GM19328 (cell line): Measurements from ENCODE around the gene NYNRIN.

ENCODE experiments used
- ATAC-seq: cut with Tn5 transposase; IDR thresholded peaks from one replicate; pipeline ENCODE4 v1.9.1; 2021; ENCODE audit warnings: mild to moderate bottlenecking, moderate library complexity; ENCODE audit not compliant: unreplicated experiment

Gene NYNRIN

DNA sequence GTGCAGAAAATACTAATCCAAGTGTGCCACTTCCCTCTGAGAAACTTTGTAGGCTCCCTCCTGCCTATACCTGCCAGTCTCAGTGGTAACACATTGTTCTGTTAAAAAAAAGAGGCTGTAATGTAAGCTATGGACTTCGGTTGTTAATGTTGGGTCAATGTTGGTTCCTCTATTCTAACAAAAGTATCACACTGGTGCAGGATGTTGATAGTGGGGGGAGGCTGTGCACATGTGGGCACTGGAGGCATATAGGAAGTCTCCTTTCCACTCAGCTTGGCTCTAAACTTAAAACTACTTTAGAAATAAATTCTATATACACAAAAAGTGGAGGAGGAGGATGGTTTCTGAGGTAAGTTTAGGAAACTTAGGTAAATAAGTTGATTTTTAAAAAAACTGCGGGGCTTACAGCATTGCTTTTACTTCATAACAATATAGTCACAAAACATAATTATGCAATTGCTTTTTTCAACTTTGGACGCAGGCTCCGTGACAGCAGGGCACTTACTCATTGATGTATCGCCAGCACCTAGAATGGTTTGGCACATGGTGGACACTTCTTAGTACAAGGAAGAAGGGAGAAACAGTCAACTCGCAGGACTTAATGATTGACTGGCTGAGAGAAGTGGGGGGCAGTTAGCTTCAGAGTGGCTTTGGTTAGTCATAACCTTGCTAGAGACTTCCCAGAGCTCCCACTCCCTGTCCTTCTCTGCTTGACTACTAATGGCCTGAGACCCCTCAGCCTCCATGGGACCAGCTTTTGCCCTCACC, 7.9 kb upstream of the NYNRIN start:
- ATAC-seq: no peak

DNA sequence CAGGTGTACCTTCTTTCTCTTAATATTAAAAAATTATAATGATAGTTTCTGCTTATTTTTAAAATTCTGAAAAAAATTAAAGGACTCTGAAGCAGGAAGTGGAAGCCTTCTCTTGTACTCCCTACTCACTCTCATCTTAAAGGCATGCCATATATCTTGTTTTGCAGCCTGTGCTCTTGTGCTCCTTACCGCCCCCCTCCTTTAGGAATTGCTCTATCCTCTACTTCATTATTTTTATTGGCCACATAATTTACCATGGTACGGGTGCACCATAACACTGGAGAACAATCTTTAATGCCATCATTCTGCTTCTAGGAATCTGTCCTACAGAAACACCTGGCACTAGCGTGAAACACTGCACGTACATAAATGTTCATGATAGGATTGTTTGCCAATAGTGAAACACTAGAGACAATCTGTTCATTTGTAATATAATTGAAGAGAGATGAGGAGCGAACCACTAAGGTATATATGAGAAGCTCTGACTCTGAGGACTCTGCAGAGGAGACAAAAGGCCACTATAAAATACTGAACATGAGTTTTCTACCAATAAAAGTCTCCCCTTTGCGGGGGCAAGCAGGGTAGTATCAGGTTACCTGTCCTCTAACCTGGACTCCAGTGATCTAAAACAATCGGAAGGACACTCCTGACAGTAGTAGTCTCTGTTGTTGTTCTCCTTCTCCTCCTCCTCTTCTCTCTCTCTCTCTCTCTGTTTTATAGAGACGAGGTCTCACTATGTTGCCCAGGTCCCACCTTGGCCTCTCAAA, 6.3 kb upstream of the NYNRIN start:
- no peak for ATAC-seq

DNA sequence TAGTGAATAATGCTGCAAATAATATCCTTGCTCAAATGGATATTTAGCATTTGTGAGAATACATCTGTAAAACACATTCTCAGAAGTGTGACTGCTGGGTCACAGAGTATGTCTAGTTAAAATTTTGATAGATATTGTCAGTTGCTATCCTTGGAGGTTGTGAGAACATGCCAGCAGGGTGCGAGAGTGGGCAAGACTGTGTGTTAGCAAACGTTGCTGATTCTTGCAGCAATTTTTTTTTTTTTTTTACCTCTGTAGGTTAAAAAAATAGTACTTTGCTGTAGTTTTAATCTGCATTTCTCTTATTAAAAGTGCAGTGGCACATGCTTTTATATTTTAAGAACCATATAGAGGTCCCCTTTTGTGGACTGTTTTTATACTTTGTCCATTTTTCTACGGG, 4.5 kb upstream of the NYNRIN start:
- no peak for ATAC-seq

DNA sequence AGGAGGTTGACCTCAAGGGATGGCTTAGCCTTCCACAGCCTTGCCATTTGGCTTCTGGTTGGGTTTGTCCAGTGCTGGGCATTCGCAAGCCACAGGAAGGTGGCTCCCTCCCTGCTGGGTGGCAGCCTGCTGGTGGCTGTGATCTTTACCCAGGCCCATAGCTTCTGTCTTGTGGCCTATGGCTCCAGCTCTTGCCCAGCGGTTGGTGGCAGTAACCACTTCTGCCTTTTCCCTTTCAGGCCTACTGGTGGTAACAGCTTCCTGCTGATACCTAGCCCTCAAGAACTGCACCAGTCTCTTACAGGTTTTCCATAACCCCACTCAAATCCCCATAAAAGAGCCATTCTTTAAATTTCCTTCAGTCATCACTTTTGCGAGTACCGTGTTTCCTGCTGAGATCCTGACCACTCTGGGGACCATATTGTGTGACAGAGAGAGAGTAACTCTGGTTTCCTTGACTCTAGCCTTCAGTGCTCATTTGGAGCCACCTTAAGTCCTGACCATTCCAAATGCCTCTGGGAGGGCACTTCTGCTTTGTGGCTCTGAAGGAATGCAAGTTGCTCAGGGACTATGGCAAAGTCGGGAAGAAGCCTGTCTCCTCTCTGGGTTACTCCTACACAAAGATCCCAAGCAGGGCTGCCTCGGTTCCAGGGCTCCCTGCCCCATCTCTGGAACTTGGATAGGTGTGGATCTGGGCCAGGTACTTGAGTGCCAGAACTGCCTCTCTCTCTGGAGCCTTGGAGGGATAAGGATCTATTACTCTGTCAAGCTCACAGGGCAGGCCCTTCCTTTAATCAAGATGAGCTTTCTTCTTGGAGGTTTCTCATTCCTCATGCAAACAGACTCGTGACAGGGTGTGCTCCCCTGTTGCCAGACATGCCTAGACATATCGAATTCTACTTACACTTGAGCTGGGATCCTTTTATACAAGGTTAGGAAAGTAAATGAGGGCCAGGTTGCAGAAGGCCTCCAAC, 2.9 kb upstream of the NYNRIN start:
- no peak for ATAC-seq

DNA sequence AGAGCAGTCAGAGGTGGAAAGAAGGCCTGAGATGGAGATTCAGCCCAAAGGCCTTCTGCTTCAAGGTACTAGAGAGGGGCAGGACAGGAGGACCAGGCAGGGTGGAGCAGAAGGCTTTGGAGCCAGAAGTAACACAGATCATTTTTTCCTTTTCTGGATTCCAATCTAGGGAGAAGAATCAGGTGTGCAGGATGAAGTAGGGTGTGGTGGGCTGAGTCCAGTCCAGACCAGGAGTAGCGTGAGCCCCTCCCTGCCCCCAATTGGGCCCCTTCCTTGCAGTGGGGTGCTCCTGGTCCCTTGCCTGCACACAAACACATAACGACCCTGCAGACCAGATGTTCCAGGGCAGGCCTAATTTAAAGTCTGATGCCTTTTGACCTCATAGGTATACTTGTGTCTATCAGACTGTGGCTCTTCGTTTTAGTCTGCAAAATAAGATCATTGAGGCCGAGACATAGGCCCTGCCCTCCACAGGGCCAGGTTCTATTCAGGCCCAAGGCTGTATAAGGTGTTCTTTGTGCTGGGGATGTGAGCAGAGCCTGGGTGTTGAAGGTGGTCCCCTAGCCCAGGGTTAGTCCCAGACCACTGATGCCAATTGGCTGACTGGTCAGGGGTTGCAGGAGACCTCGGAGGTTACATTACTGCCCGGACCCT, 1.0 kb upstream of the NYNRIN start:
- ATAC-seq: no peak

DNA sequence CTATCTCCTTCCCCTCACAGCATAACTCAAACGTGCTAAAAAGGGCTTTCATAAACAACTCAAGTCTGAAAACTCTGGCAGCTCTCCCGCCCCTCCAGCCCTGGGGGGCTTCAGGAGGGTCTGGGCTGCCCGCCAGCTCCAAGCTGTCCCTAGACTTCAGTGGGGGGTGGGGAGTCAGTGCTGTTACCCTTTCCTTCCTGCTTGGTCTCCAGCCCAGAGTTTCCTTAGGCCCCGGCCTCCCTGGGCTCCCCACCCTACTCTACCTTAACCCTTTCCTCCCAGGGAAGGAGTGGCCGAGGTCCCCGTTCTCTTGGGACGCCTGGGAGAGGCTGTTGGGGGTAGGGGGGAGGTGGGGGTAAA, 530 bp upstream of the NYNRIN start:
- no peak for ATAC-seq

DNA sequence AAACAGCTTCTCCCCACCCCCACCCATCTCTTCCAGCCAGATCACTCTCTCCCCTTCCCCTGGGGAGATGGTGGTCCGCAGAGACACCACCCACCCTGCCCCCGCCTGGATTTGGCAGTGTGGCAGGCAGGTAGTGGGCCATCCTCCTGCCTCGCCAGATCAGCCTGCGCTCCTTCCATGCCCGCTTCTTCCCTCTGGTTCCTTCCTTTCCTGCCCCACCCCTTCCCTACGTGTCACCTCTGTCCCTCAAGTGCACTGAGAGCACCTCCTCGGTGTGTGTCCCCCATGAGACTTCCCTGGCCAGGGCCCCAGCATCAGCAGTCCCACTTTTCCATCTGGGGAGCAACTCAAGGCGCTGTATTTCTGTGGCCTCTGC, 632 bp downstream of the NYNRIN start:
- no peak for ATAC-seq

DNA sequence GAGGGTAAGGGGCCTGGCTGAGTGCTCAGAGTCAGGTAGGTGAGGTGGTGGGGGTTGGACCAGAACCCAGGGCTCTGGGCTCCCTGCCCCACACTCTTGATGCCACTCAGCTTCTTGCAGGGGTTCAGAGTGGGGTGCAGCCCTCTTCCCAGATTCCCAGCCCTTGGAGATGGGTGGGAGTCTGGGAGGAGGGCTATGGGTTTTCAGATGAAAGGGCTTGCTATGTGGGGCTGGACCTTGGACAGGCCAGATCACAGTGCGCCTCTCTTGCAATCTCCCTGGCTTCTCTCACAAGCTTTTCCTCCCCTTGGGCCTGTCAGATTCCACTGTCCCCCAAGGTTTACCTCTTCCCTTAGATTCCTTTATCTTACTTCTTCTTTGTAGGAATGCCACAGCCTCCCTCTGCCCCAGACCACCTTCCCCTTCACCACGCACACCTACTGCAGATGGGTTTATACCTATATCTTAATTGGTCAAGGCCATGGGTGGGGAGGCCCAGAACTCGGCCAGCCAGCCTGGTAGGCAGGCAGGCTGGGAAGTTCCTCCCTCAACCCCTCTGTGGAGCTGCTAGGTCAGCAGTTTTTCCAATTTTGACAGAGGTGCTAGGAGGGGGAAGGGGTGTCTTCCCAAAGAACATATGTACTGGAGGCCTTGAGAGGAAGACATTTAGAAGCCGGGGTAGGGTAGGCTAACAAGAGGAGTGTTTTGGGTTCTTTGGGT, 1.4 kb downstream of the NYNRIN start:
- no peak for ATAC-seq

DNA sequence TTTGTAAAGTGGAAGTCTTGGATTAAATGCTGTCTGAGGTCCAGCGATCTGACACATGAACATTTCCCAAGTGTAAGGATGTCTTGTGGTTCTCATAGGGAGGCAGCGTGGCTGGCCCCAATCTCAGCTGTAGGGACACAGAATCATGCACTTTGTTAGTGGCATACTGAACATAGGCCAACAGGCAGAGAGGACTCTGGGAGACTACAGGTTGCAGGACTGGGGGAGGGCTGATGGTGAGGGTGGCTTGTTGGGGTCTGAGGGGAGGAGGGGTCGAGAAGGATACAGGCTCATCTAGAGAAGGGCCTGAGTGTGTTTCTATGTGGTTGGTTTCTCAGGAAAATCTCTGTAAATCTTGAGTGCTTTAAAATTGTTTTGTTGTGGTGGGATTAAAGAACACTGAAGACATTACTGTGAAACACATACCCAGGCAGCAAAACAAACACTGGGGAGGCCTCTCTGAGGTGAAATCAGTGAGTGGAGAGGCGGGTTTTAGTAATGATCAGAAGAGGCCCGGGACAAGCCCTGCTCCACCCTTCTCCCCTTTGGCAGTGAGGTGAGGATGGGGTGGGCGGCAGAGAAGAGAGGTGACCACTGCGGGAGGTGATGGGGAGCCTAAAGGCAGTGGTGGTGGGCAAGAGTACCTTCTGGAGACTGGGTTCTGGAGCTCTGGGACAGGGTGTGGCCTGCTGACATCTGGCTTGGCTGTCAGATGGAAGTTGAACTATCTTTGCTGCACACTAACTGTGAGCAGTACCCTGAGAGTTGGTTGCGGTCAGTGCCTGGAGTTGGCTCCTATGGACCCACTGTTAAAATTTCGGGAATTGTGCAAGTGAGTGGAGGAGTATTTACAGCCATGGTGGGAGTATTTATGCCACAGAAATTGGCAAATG, 3.3 kb downstream of the NYNRIN start:
- no peak for ATAC-seq

DNA sequence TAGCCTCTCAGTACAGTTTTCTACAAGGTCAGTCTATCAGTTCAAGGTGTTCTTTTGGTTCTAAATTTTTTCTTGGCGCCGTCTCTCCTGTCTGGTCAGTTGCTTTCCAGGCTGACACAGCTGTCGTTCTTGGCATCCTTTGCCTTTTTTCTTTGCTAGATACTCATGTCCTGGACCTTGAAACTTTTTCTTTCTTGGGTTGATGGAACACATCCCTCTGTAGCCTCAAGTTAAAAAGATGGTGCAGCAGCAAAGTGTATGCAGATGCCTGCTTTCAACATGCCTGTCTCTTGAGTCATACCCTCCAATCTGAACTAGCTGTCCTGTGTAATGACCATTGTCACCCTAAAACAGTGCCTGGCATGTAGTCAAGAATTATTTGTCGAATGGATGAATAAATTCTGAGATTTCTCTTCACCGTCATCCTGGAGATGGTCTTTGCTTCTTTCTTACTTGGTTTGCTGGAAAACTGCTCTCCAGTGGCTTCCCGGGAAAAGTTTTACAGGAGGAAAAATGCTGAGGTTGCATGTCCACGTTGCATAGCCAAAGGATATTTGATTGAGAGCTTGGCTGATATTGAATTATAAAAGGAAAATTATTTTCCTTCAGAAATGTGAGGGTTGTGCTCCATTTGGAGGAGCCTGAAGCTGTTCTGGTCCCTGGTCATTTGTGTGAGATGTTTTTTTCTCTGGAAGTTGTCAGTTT, 4.6 kb downstream of the NYNRIN start:
- ATAC-seq: no peak

DNA sequence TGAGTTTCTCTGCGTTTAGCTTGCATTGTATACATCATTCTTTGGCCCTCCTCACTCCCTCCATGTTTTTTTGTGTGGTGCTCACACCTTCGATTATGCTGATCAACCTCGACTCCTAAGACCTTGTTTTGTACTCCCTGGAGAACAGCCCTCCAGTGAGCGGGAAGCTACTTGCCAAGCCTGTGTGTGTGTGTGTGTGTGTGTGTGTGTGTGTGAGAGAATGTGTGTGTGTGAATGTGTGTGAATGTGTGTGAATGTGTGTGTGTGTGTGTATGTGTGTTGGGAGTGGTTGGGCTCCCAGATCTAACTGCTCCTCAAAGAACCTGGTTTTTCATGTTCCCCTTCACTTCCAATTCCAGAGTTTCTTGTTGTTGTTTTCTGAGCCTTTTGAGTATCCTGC, 6.0 kb downstream of the NYNRIN start:
- no peak for ATAC-seq

DNA sequence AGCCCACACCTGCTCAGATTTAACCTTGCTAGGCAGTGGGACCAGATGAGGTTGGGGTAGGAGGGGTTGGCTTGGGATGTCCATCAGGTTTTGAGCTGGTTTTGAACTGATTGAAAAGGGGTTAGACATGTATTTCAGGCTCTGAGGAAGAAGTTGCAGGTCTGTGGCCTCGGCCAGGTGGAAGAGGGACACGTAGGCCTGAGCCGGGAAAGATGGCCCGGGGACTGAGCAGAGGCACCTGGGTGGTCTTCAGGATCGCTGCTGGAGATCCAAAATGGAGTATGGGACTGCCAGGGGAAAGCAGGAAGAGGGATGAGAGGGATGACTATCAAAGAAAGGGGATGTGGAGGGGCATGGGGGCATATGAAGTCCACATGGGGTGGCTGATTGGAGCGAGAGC, 7.6 kb downstream of the NYNRIN start:
- no peak for ATAC-seq

DNA sequence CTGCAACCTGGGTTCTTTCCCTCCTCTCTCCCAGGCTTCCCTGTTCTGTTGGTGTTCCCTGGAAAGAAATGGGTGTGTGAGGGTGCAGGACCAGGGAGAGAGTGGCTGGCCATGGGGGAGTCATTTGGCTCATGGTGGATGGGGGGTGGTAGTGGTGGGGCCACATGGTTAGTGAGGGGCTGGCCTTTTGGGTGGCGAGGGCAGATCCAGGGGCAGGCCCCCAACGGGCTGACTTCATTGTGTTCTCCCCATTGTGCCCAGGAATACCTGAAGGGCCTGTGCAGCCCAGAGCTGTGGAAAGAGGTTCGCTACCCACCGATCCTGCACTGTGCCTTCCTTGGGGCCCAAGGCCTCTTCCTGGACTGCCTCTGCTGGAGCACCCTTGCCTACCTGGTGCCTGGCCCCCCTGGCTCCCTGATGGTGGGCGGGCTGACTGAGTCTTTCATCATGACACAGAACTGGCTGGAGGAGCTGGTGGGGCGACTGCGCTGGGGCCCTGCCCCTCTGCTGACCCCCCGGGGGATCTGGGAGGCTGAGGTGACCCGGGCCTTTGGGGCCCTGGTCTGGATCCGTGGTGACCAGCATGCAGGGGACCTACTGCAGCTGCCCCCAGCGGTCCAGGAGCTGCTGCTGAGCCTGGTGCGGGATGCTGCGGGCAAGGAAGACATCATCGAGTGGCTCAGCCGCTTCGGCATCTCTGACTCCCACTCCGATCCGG, 9.0 kb downstream of the NYNRIN start:
- no peak for ATAC-seq

DNA sequence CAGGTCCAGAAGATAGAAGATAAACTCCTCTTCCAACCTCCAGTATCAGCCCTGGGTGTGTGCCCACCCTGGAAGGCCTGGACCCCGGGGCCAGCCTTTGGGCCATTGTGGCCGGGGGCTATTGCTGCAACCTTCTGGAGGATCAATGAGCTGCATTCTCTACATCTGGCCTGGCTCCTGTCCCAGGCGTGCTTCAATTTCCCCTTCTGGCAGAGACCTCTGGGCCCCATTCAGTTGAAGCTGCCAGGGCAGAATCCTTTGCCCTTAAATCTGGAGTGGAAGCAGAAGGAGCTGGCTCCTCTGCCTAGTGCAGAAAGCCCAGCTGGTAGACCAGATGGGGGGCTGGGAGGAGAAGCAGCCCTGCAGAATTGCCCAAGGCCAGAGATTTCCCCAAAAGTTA, 10.0 kb downstream of the NYNRIN start:
- no peak for ATAC-seq

DNA sequence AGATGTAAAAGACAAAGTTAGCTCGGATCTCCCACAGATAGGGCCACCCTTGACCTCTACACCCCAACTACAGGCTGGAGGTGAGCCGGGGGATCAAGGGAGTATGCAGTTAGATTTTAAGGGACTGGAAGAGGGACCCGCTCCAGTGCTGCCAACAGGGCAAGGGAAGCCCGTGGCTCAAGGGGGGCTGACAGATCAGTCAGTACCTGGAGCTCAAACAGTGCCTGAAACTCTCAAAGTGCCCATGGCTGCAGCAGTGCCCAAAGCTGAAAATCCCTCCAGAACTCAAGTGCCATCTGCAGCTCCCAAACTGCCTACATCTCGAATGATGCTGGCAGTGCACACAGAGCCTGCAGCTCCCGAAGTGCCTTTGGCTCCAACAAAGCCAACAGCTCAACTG, 10.4 kb downstream of the NYNRIN start:
- no peak for ATAC-seq

DNA sequence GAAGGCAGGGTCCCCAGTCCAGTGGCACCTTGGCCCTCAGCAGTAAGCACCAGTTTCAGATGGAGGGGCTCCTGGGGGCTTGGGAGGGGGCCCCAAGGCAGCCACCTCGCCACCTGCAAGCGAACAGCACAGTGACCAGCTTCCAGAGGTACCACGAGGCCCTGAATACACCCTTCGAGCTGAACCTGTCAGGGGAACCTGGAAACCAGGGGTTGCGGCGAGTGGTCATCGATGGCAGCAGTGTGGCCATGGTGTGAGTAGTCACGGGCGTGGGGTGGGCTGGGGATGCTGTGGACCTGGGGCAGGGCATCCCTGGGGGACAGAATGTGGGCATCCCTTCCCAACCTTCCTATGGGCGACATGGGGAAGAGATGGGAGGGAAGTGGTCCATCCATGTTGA, 11.2 kb downstream of the NYNRIN start:
- no peak for ATAC-seq

DNA sequence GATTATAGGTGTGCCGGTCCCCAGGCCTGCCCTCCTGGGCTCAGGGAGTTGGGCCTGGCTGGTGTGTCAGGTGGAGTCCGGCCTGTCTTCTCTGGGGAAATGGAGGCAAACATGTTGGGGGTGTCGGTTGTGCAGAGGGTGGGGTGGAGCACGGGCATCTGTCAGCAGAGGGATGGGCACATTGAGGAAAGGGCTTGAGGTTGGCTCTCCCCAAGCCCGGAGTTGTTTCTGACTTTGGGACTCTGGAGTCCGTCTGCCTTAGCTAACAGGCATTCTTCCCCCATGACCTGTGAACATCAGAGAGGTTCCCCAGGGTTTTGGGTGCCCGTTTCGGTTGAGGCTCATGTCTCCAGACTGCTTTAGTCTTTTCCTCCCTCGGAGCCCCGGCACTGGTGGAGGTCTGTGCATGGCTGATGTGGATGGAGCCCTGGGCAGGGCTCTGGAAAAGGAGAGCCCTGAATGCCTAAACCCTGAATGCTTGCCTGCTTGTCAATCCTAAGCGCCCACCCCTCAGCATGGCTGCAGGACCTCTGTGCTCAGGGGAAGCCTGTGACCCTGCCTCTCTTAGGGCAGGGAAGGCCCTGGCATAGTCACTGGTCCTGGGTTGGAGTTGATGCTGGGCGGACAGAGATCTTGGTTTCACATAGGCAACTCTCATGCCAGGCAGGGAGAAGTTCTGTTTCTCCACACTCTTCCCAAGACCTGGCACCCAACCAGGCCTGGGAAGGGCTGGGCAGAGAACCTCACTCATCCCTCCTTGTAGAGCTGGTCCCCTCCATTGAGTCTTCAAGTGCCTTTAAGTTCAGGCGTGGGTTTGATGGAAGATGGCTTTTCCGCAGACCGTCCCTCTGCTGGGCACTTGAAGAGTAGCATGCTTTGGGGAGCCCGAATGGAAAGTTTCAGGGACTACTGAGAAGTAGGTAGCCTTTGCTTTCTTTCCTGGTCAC, 12.9 kb downstream of the NYNRIN start:
- no peak for ATAC-seq
